GM23338 (cell line): ENCODE measurements around the gene MYO7B. TPM values are rescaled to one million over a fixed set of nuclear protein-coding genes. Genes with fewer than 3 reads are reported as not detected.
A peak's percentile ranks its signal among the peaks of the same experiment; 100 is the strongest.

ENCODE experiments used
- ATAC-seq: fragments of 200-7000 bp; cut with Tn5 transposase; 3 replicates; pipeline ENCODE4 v1.9.1; 2020
- DNase-seq: peaks from one replicate; pipeline ENCODE4 v3.0.0-alpha.2; 2015; ENCODE audit warnings: low spot score
- H2AFZ ChIP-seq: fragments of 200-600 bp; sonication (generic); 2 replicates; pipeline ENCODE4 v1.8.0; 2016; ENCODE audit warnings: antibody characterized with exemption, mild to moderate bottlenecking, moderate library complexity
- H3F3A ChIP-seq: fragments of 200-600 bp; sonication (generic); replicated peaks from 2 replicates; pipeline ENCODE4 v1.8.0; 2017; ENCODE audit warnings: antibody characterized with exemption, mixed run types, low read depth
- H3K27ac ChIP-seq: fragments of 200-600 bp; sonication (generic); 2 replicates; pipeline ENCODE4 v1.6.1; 2016; ENCODE audit warnings: low read depth
- H3K27me3 ChIP-seq: fragments of 200-600 bp; sonication (generic); 2 replicates; pipeline ENCODE4 v1.8.0; 2016; ENCODE audit warnings: mild to moderate bottlenecking, mixed run types, moderate library complexity; ENCODE audit not compliant: insufficient read depth
- H3K36me3 ChIP-seq: fragments of 200-600 bp; sonication (generic); 2 replicates; pipeline ENCODE4 v1.8.0; 2016; ENCODE audit warnings: mild to moderate bottlenecking; ENCODE audit not compliant: insufficient read depth
- H3K4me1 ChIP-seq: fragments of 200-600 bp; sonication (generic); 2 replicates; pipeline ENCODE4 v1.8.0; 2016; ENCODE audit warnings: mild to moderate bottlenecking, moderate library complexity; ENCODE audit not compliant: insufficient read depth
- H3K4me2 ChIP-seq: fragments of 200-600 bp; sonication (generic); 2 replicates; pipeline ENCODE4 v1.7.1; 2017; ENCODE audit warnings: mixed run types
- H3K4me3 ChIP-seq: fragments of 200-600 bp; sonication (generic); 2 replicates; pipeline ENCODE4 v1.6.1; 2016; ENCODE audit warnings: mixed run types
- H3K79me2 ChIP-seq: fragments of 200-600 bp; sonication (generic); replicated peaks from 2 replicates; pipeline ENCODE4 v1.8.0; 2017; ENCODE audit warnings: mild to moderate bottlenecking; ENCODE audit not compliant: insufficient read depth
- H3K9me2 ChIP-seq: fragments of 200-600 bp; sonication (generic); 2 replicates; pipeline ENCODE4 v1.8.0; 2017; ENCODE audit not compliant: insufficient read depth
- H4K20me1 ChIP-seq: fragments of 200-600 bp; sonication (generic); replicated peaks from 2 replicates; pipeline ENCODE4 v1.8.0; 2017; ENCODE audit warnings: mild to moderate bottlenecking; ENCODE audit not compliant: insufficient read depth
- H3K27ac Mint-ChIP-seq: 2 replicates; pipeline ENCODE4 v1.8.0; 2020; ENCODE audit warnings: inconsistent platforms, mild to moderate bottlenecking, moderate library complexity, mixed read lengths
- H3K27me3 Mint-ChIP-seq: 3 replicates; pipeline ENCODE4 v1.8.0; 2022; ENCODE audit warnings: low read depth, mild to moderate bottlenecking, moderate library complexity, mixed read lengths, inconsistent platforms; ENCODE audit not compliant: insufficient read depth, poor library complexity
- H3K36me3 Mint-ChIP-seq: 3 replicates; pipeline ENCODE4 v1.8.0; 2021; ENCODE audit warnings: low read depth, mild to moderate bottlenecking, inconsistent platforms, moderate library complexity, mixed read lengths
- H3K4me1 Mint-ChIP-seq: 3 replicates; pipeline ENCODE4 v1.8.0; 2020; ENCODE audit warnings: mild to moderate bottlenecking, inconsistent platforms, mixed read lengths
- H3K4me3 Mint-ChIP-seq: 3 replicates; pipeline ENCODE4 v1.8.0; 2021; ENCODE audit warnings: moderate library complexity, mild to moderate bottlenecking, inconsistent platforms, mixed read lengths
- H3K9me3 Mint-ChIP-seq: 3 replicates; pipeline ENCODE4 v1.8.0; 2020; ENCODE audit warnings: moderate library complexity, mild to moderate bottlenecking, inconsistent platforms, mixed read lengths
- EZH2 ChIP-seq: fragments of 200-600 bp; sonication (generic); IDR thresholded peaks from one replicate; pipeline ENCODE4 v1.8.0; 2017; ENCODE audit warnings: antibody characterized with exemption, mild to moderate bottlenecking, low read depth; ENCODE audit not compliant: unreplicated experiment
- JUNB ChIP-seq: IDR thresholded peaks from one replicate; pipeline ENCODE4 v1.6.1; 2016; ENCODE audit warnings: antibody characterized with exemption; ENCODE audit not compliant: unreplicated experiment
- NANOG ChIP-seq: IDR thresholded peaks from 2 replicates; pipeline ENCODE4 v1.6.1; 2016; ENCODE audit warnings: antibody characterized with exemption, borderline replicate concordance
- REST ChIP-seq: IDR thresholded peaks from one replicate; pipeline ENCODE4 v1.6.1; 2018; ENCODE audit warnings: antibody characterized with exemption; ENCODE audit not compliant: unreplicated experiment
- ZNF114 ChIP-seq: fragments of 250-450 bp; sonication (Bioruptor Pico); IDR thresholded peaks from 2 replicates; pipeline ENCODE4 v1.5.0; 2020; ENCODE audit warnings: mild to moderate bottlenecking, moderate library complexity
- ZNF331 ChIP-seq: fragments of 250-450 bp; sonication (Bioruptor Pico); IDR thresholded peaks from 2 replicates; pipeline ENCODE4 v1.5.0; 2020; ENCODE audit warnings: low read depth, mild to moderate bottlenecking, moderate library complexity
- polyA plus RNA-seq: library from polyadenylated mRNA; unstranded; fragments of >200 nt; fragmentation: Nextera tagmentation; extraction: Ambion mirVana; gene quantifications from 2 replicates; pipeline ENCODE4 v1.2.1, GENCODE V29; 2016
- total RNA-seq: library from RNA; depleted of rRNA; stranded (reverse); fragments of >200 nt; shearing (Covaris generic); gene quantifications from 2 replicates; pipeline ENCODE4 v1.2.3, GENCODE V29; 2014; rRNA removed
- TF ChIP-seq, protein P1 (sequence below): IDR thresholded peaks from 2 replicates; pipeline ENCODE4 v1.6.1; 2016; ENCODE audit warnings: antibody characterized with exemption

Gene MYO7B
- total and polyA plus RNA-seq, 2 experiments from 2014 or later, result not detected

DNA sequence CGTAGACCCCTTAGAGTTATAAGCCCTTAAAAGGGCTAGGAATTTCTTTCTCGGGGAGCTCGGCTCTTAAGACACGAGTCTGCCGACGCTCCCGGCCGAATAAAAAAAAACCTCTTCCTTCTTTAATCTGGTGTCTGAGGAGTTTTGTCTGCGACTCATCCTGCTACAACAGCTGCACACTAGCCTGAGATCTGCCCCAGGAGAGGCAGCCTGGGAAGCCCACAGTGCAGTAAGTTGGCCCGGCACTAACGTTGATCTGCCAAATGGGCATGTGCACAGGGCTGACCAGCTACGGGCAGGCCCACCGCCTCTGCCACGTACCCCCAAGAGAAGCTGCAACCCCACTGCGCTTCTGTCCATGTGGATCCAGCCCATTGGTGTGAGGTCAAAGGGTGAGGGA lies 148.3 kb downstream of the MYO7B start (continued):
- TF ChIP-seq NANOG, result no peak
- no peak for TF ChIP-seq ZNF331 (CRISPR knock-in tag)
- no peak for TF ChIP-seq ZNF114 (CRISPR knock-in tag)
- no peak for TF ChIP-seq JUNB

DNA sequence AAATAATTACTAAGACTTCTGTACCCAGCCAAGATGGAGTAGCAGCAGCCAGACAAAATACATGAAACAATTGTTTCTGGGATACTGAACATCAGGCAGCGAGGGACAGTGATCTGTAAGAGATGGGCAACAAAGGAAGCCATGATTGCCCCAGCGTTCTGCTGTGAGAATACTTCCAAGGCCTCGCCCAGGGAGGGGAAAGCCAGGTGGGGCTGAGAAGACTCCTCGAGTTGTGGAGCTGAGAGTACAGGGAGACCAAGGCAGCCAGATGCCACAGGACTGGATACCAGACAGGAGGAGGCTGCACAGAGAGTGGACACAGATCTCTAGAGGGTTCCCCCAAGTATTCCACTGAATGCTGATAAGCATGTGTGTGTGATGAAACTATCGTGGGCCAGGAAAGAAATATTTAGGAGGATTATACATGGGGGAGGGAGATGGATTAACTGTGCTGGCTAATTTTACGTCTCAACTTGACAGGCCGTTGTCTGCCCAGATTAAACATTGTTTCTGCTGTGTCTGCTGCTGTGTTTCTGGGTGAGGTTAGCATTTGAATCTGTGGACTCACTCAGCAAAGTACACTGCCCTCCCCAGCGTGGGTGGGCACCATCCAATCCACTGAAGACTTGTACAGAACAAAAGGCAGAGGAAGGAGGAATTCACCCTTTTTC lies 150.1 kb downstream of the MYO7B start:
- Histone ChIP-seq H2AFZ (peak overlapping the region; percentile 52; the same call in 1 of the 2 replicates), H4K20me1 (no peaks in the 10 kb centered on the region), H3K4me1 (no peaks in the 10 kb centered on the region), H3K79me2 (no peaks in the 10 kb centered on the region), H3K27ac (no peak overlapping the region), H3K4me2 (no peak overlapping the region), H3K36me3 (no peaks in the 10 kb centered on the region), H3F3A (no peaks in the 10 kb centered on the region), H3K4me3 (no peak overlapping the region), H3K27me3 (no peaks in the 10 kb centered on the region), H3K9me2 (no peaks in the 10 kb centered on the region)
- H3K9me3 Mint-ChIP-seq, result peaks cover 24% of the 10 kb centered on the region
- DNase-seq, result no peak
- no peak overlapping the region for H3K4me3 Mint-ChIP-seq
- peaks cover 4% of the 10 kb centered on the region for H3K27me3 Mint-ChIP-seq
- peaks cover 2% of the 10 kb centered on the region; the same call in 1 of the 3 replicates for H3K4me1 Mint-ChIP-seq
- no peak overlapping the region for H3K27ac Mint-ChIP-seq
- H3K36me3 Mint-ChIP-seq, result peaks cover 11% of the 10 kb centered on the region; the same call in 2 of the 3 replicates
- TF ChIP-seq EZH2 (no peak), REST (no peak), ZNF114 (CRISPR knock-in tag) (no peak), NANOG (no peak)
- TF ChIP-seq, protein P1, sequence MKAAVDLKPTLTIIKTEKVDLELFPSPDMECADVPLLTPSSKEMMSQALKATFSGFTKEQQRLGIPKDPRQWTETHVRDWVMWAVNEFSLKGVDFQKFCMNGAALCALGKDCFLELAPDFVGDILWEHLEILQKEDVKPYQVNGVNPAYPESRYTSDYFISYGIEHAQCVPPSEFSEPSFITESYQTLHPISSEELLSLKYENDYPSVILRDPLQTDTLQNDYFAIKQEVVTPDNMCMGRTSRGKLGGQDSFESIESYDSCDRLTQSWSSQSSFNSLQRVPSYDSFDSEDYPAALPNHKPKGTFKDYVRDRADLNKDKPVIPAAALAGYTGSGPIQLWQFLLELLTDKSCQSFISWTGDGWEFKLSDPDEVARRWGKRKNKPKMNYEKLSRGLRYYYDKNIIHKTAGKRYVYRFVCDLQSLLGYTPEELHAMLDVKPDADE, result no peak
- ATAC-seq, result no peak

Other genes with a start within 250 kb of the MYO7B start
- gene ERCC3, start 241.5 kb upstream of the MYO7B start, total RNA-seq, result 42.5 and 62.7 TPM in 2 replicates
- gene ERCC3, start 241.5 kb upstream of the MYO7B start, polyA plus RNA-seq, result 34.9 and 35.1 TPM in 2 replicates
- gene MAP3K2, start 147.7 kb upstream of the MYO7B start, total RNA-seq, result 23.5 and 24.7 TPM in 2 replicates
- 7.3 and 10.2 TPM in 2 replicates for gene MAP3K2, start 147.7 kb upstream of the MYO7B start, polyA plus RNA-seq
- 1.2 and 1.7 TPM in 2 replicates for gene PROC, start 117.3 kb upstream of the MYO7B start, total RNA-seq
- gene PROC, start 117.3 kb upstream of the MYO7B start, polyA plus RNA-seq, result 2.4 and 2.7 TPM in 2 replicates
- 56.0 and 82.8 TPM in 2 replicates for gene IWS1, start 9.2 kb upstream of the MYO7B start, total RNA-seq
- gene IWS1, start 9.2 kb upstream of the MYO7B start, polyA plus RNA-seq, result 84.4 and 97.2 TPM in 2 replicates
- gene GPR17, start 110.5 kb downstream of the MYO7B start, total RNA-seq, result not detected in 2 replicates
- not detected in 2 replicates for gene GPR17, start 110.5 kb downstream of the MYO7B start, polyA plus RNA-seq
- gene LIMS2, start 139.8 kb downstream of the MYO7B start, total RNA-seq, result 1.3 and 1.6 TPM in 2 replicates
- 2.6 and 3.5 TPM in 2 replicates for gene LIMS2, start 139.8 kb downstream of the MYO7B start, polyA plus RNA-seq
- 13.4 and 13.7 TPM in 2 replicates for gene SFT2D3, start 165.8 kb downstream of the MYO7B start, total RNA-seq
- not detected in 2 replicates for gene SFT2D3, start 165.8 kb downstream of the MYO7B start, polyA plus RNA-seq